B cell (primary cell): ENCODE results near the gene UQCRH. TPM values are rescaled to one million over a fixed set of nuclear protein-coding genes. Genes with fewer than 3 reads are reported as not detected.

Source experiments
- ATAC-seq: fragments of 200-7000 bp; cut with Tn5 transposase; one replicate; pipeline ENCODE4 v1.10.0; 2021; ENCODE audit warnings: low read depth, mild to moderate bottlenecking, moderate number of reproducible peaks, moderate library complexity
- CTCF ChIA-PET: fragments of 350-600 bp; sonication (Branson Sonifier 250); formaldehyde crosslinking; loops from one replicate; lab custom pipeline; 2021; ENCODE audit warnings: antibody characterized with exemption, inconsistent platforms; lab: Charles Lee
- POLR2A ChIA-PET: fragments of 350-600 bp; sonication (Branson Sonifier 250); formaldehyde crosslinking; loops from one replicate; lab custom pipeline; 2021; ENCODE audit warnings: antibody characterized with exemption; lab: Charles Lee
- DNase-seq: peaks from one replicate; pipeline ENCODE4 v3.0.0; 2013
- H2AFZ ChIP-seq: 2 replicates; pipeline ENCODE4 v1.6.1; 2012; ENCODE audit warnings: mild to moderate bottlenecking, low read depth, low read length; ENCODE audit not compliant: insufficient read depth, poor library complexity, severe bottlenecking
- H3K27ac ChIP-seq, 2 donors: 1 replicate in 1 of 2; 2 replicates in 1 of 2; pipeline ENCODE4 v1.5.1; 2012 to 2013; ENCODE audit warnings: low read length in 2 of 2, mild to moderate bottlenecking in 2 of 2, moderate library complexity in 1 of 2
- H3K27me3 ChIP-seq, 4 experiments: fragments of 200-600 bp in 1 of 4; sonication (generic) in 1 of 4; replicated peaks in 1 of 4; 1 replicate in 2 of 4; 2 replicates in 2 of 4; pipeline versions ENCODE4 v1.6.1 to v1.7.0; 2013 to 2016; ENCODE audit warnings: low read length in 3 of 4, mild to moderate bottlenecking in 2 of 4, mixed read lengths in 1 of 4, moderate library complexity in 1 of 4; ENCODE audit not compliant: insufficient read depth in 4 of 4, control insufficient read depth in 3 of 4; ENCODE audit errors: control extremely low read depth in 1 of 4
- H3K36me3 ChIP-seq, 2 experiments: replicated peaks in 1 of 2; 1 replicate in 1 of 2; 2 replicates in 1 of 2; pipeline versions ENCODE4 v1.6.1 to v1.7.1; 2013; ENCODE audit warnings: low read length in 1 of 2; ENCODE audit not compliant: insufficient read depth in 2 of 2, control insufficient read depth in 1 of 2; ENCODE audit errors: control extremely low read depth in 1 of 2, extremely low read depth in 1 of 2
- H3K4me1 ChIP-seq, 2 donors: fragments of 200-600 bp in 1 of 2; sonication (generic) in 1 of 2; 1 replicate in 1 of 2; 2 replicates in 1 of 2; pipeline versions ENCODE4 v1.5.1 to v1.6.1; 2013 to 2017; ENCODE audit warnings: low read length in 2 of 2; ENCODE audit not compliant: control insufficient read depth in 2 of 2, insufficient read depth in 2 of 2
- H3K4me2 ChIP-seq: replicated peaks from 2 replicates; pipeline ENCODE3; 2012; ENCODE audit warnings: mild to moderate bottlenecking, low read depth, low read length; ENCODE audit not compliant: poor library complexity, severe bottlenecking
- H3K4me3 ChIP-seq, 5 experiments: fragments of 200-600 bp in 1 of 5; sonication (generic) in 1 of 5; 1 replicate in 3 of 5; 2 replicates in 2 of 5; pipeline versions ENCODE4 v1.5.1 to v1.7.0; 2011 to 2016; ENCODE audit warnings: low read length in 4 of 5, mild to moderate bottlenecking in 4 of 5, low read depth in 2 of 5, control low read depth in 1 of 5, moderate library complexity in 1 of 5; ENCODE audit not compliant: insufficient read depth in 1 of 5; ENCODE audit errors: control extremely low read depth in 1 of 5, extremely low read depth in 1 of 5
- H3K79me2 ChIP-seq: fragments of 200-600 bp; sonication (generic); one replicate; pipeline ENCODE4 v1.6.0; 2016; ENCODE audit warnings: low read length; ENCODE audit not compliant: control insufficient read depth, insufficient read depth
- H3K9ac ChIP-seq: fragments of 200-600 bp; sonication (generic); 2 replicates; pipeline ENCODE4 v1.6.1; 2017; ENCODE audit warnings: mild to moderate bottlenecking, low read length, moderate library complexity
- H3K9me3 ChIP-seq, 3 donors: one replicate each; pipeline versions ENCODE4 v1.6.1 to v1.7.1; 2013; ENCODE audit warnings: low read length in 2 of 3; ENCODE audit not compliant: control insufficient read depth in 2 of 3, insufficient read depth in 1 of 3; ENCODE audit errors: control extremely low read depth in 1 of 3
- H4K20me1 ChIP-seq: 2 replicates; pipeline ENCODE4 v1.6.0; 2012; ENCODE audit warnings: mild to moderate bottlenecking, low read length; ENCODE audit not compliant: insufficient read depth, control insufficient read depth, poor library complexity, severe bottlenecking
- H3K27ac Mint-ChIP-seq: one replicate; pipeline ENCODE4 v1.8.0; 2021; ENCODE audit warnings: mixed read lengths
- H3K27me3 Mint-ChIP-seq: one replicate; pipeline ENCODE4 v1.8.0; 2021; ENCODE audit warnings: mixed read lengths
- H3K4me1 Mint-ChIP-seq: one replicate; pipeline ENCODE4 v1.8.0; 2021; ENCODE audit warnings: mixed read lengths
- H3K4me3 Mint-ChIP-seq: one replicate; pipeline ENCODE4 v1.8.0; 2021; ENCODE audit warnings: mixed read lengths
- H3K9me3 Mint-ChIP-seq: one replicate; pipeline ENCODE4 v1.8.0; 2022; ENCODE audit warnings: mixed read lengths; ENCODE audit not compliant: insufficient read depth
- EZH2 ChIP-seq: IDR thresholded peaks from 2 replicates; pipeline ENCODE4 v1.6.1; 2012; ENCODE audit warnings: borderline replicate concordance, low read depth, mild to moderate bottlenecking, moderate library complexity, low read length; ENCODE audit not compliant: insufficient read depth, poor library complexity, severe bottlenecking
- WGBS: methylation state at CpG from one replicate; pipeline ENCODE4 v1.1.5; 2013; ENCODE audit warnings: missing lambda C conversion rate; ENCODE audit not compliant: insufficient coverage; 5-methylcytosine and 5-hydroxymethylcytosine counted together
- intact Hi-C: fragments of 100-400 bp; cut with micrococcal nuclease; formaldehyde crosslinking; loops from one replicate; pipeline ENCODE4 v1.10.0; 2022
- polyA plus RNA-seq: library from polyadenylated mRNA; depleted of rRNA; stranded (reverse); fragments of >200 nt; gene quantifications from 2 replicates; pipeline ENCODE4 v1.2.3, GENCODE V29; 2012
- total RNA-seq, 2 donors: library from RNA; stranded (reverse); fragments of 120-200 nt in 1 of 2; gene quantifications; 1 replicate in 1 of 2; 2 replicates in 1 of 2; pipeline versions ENCODE4 v1.2.3 to v1.2.4, GENCODE V29; 2013 to 2022
- TF ChIP-seq, protein P1 (sequence below): fragments of 200-600 bp; IDR thresholded peaks from one replicate; pipeline ENCODE4 v1.8.0; 2022; ENCODE audit warnings: antibody characterized with exemption, mild to moderate bottlenecking

The UQCRH gene
- total and polyA plus RNA-seq, 2 donors (not counting 1 experiment from before 2014, with no cell fraction given), result 146 to 310 TPM

DNA sequence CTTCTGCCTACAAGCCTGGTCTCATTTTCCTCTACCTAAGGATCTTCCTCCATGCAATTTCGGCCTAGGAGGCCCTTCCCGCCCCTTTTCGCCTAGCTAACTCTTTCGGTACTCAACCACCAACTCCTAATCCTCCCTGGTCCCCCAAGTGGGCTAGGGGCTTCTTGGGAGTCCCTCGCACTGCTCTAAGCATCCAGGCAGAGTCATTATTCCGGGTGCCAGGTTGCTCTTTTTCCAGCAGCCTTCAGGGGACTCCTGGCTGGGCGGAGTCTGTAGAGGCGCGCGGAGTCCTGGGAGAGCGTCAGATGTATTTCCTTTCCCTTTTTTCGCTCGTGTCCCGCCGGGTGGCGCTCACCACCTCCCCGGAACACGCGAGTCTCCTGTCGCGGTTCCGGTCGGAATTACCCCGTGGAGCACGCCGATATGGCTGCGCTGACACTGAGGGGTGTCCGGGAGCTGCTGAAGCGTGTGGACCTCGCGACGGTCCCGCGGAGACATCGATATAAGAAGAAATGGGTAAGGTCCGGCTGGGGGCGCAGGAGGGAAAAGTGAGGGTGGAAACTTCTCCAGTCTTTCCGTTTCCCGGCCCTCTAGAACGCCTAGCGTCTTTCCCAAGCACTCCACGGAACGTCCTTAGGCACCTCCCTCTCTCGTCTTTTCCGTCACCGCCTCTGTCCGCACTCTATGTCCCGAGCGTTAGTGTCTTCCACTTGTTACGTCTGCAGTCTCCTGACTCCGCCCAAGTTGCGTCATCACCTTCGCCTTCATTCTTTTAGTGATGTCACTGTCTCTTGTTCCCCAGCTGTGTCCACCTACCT, 37.1 kb downstream of the UQCRH start, which contains the start of gene NSUN4:
NSUN4 (plus strand) TSS at position 404 of the 818 bp plus-strand sequence; CDS start at position 424, 20 bp downstream.
- H4K20me1 ChIP-seq, result no peaks in the 10 kb centered on the region
- H3K27ac ChIP-seq, result peak within 1 kb of the TSS; percentile 99 to 100
- intact Hi-C loops, result loop anchor here (1.0 to 2.0 kb wide), 4 partner anchors 8 to 654 kb away; partner anchors contain the start of genes GPBP1L1, LRRC41, RAD54L and UQCRH
- peaks cover 0 to 4% (median 0%) of the 10 kb centered on the region in 3 donors for H3K9me3 ChIP-seq
- ATAC-seq (peak; percentile 79), DNase-seq (peak; percentile 94)
- Mint-ChIP-seq H3K4me3 (peak within 1 kb of the TSS; percentile 100), H3K9me3 (no peaks in the 10 kb centered on the region), H3K4me1 (peaks cover 30% of the 10 kb centered on the region), H3K27me3 (no peaks in the 10 kb centered on the region), H3K27ac (peak within 1 kb of the TSS; percentile 99)
- H3K4me3 ChIP-seq, result peak within 1 kb of the TSS; percentile 69 to 99 (median 97)
- peaks cover 0 to 38% of the 10 kb centered on the region in 2 experiments for H3K36me3 ChIP-seq
- POLR2A ChIA-PET, result interaction anchor here (0.6 to 1.5 kb wide), 4 partner anchors 17 to 95 kb away, joined by 4 to 8 read pairs (median 5); partner anchors contain the start of genes LRRC41 and UQCRH
- CTCF ChIA-PET, result interaction anchor here (0.5 to 3.4 kb wide), 5 partner anchors 13 to 117 kb away, joined by 3 to 31 read pairs (median 6); partner anchors contain the start of genes LRRC41 and UQCRH
- no peaks in the 10 kb centered on the region for H3K79me2 ChIP-seq
- H3K27me3 ChIP-seq, result no peaks in the 10 kb centered on the region
- WGBS, result under 1% methylated on average over 50 of the region's 53 CpGs
- peak within 1 kb of the TSS; percentile 96 for H3K4me2 ChIP-seq
- peak within 1 kb of the TSS; percentile 98 for H3K9ac ChIP-seq
- TF ChIP-seq EZH2, result no peak
- TF ChIP-seq, protein P1, sequence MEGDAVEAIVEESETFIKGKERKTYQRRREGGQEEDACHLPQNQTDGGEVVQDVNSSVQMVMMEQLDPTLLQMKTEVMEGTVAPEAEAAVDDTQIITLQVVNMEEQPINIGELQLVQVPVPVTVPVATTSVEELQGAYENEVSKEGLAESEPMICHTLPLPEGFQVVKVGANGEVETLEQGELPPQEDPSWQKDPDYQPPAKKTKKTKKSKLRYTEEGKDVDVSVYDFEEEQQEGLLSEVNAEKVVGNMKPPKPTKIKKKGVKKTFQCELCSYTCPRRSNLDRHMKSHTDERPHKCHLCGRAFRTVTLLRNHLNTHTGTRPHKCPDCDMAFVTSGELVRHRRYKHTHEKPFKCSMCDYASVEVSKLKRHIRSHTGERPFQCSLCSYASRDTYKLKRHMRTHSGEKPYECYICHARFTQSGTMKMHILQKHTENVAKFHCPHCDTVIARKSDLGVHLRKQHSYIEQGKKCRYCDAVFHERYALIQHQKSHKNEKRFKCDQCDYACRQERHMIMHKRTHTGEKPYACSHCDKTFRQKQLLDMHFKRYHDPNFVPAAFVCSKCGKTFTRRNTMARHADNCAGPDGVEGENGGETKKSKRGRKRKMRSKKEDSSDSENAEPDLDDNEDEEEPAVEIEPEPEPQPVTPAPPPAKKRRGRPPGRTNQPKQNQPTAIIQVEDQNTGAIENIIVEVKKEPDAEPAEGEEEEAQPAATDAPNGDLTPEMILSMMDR, result peak; percentile 64
- H3K4me1 ChIP-seq, result peaks cover 10 to 21% of the 10 kb centered on the region in 2 donors
- H2AFZ ChIP-seq, result peak within 1 kb of the TSS; percentile 83
